HG03159 (cell line): ENCODE measurements around the gene WIPF1.

Experiments
- ATAC-seq: cut with Tn5 transposase; IDR thresholded peaks from one replicate; pipeline ENCODE4 v1.9.1; 2021; ENCODE audit warnings: mild to moderate bottlenecking, moderate library complexity; ENCODE audit not compliant: unreplicated experiment

WIPF1 gene

GRCh38 chr2:174597345-174598047 lies at the start of gene WIPF1:
Gene WIPF1, minus strand, starts transcription at chr2:174597804. Its CDS starts 12,231 bp downstream, at chr2:174585573.
- peak; percentile 53 for ATAC-seq

- ATAC-seq, result no peak
Measured at GRCh38 chr2:174645296-174645695, 47.7 kb upstream of the WIPF1 start.

- no peak for ATAC-seq
Measured at GRCh38 chr2:174644406-174644805, 46.8 kb upstream of the WIPF1 start.

- no peak for ATAC-seq
Measured at GRCh38 chr2:174643356-174643755, 45.8 kb upstream of the WIPF1 start.

GRCh38 chr2:174641168-174641567 lies 43.6 kb upstream of the WIPF1 start:
- no peak for ATAC-seq

- ATAC-seq, result no peak
Measured at GRCh38 chr2:174636987-174637386, 39.4 kb upstream of the WIPF1 start.

GRCh38 chr2:174635776-174636404 lies 38.3 kb upstream of the WIPF1 start:
- no peak for ATAC-seq

- ATAC-seq, result no peak
Measured at GRCh38 chr2:174635015-174635593, 37.5 kb upstream of the WIPF1 start.

GRCh38 chr2:174634130-174635014 lies 36.8 kb upstream of the WIPF1 start:
- ATAC-seq, result peak; percentile 71

GRCh38 chr2:174633623-174633930 lies 36.0 kb upstream of the WIPF1 start:
- ATAC-seq, result no peak

GRCh38 chr2:174632841-174633622 lies 35.4 kb upstream of the WIPF1 start:
- peak; percentile 47 for ATAC-seq

- ATAC-seq, result no peak
Measured at GRCh38 chr2:174631009-174631981, 33.7 kb upstream of the WIPF1 start.

GRCh38 chr2:174630107-174630506 lies 32.5 kb upstream of the WIPF1 start:
- ATAC-seq, result no peak

- ATAC-seq, result no peak
Measured at GRCh38 chr2:174629506-174629905, 31.9 kb upstream of the WIPF1 start.

GRCh38 chr2:174628528-174629169 lies 31.0 kb upstream of the WIPF1 start:
- ATAC-seq, result no peak

GRCh38 chr2:174627216-174627615 lies 29.6 kb upstream of the WIPF1 start:
- ATAC-seq, result no peak

- ATAC-seq, result no peak
Measured at GRCh38 chr2:174624895-174625430, 27.4 kb upstream of the WIPF1 start.

- ATAC-seq, result no peak
Measured at GRCh38 chr2:174623690-174624089, 26.1 kb upstream of the WIPF1 start.
